CD4-positive, alpha-beta T cell treated with Interleukin-4 for 4 hours (primary cell): ENCODE results near the gene MTUS2.

Experiments used
- DNase-seq: peaks from one replicate; pipeline ENCODE4 v3.0.0-alpha.2; 2020

The MTUS2 gene

DNA sequence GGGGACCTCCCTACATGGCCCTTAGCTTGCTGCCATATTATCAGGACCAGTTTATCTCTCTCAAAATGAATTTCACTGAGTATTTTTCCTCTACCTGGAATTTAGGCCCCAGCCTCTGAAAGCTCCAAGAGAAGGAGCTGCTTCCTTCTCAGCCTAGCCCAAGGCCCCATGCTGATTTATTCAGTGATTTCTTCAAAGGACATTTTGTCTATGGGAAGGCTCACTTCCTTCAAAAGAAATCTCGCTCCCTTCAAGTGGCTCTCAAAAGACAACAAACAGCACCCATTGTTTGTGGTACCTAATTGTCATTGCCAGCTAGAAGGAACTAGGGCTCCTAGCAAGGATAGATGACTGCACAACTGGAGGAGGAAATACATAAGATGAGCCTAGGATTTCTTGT is 602.9 kb downstream of the MTUS2 start:
- no peak for DNase-seq

DNA sequence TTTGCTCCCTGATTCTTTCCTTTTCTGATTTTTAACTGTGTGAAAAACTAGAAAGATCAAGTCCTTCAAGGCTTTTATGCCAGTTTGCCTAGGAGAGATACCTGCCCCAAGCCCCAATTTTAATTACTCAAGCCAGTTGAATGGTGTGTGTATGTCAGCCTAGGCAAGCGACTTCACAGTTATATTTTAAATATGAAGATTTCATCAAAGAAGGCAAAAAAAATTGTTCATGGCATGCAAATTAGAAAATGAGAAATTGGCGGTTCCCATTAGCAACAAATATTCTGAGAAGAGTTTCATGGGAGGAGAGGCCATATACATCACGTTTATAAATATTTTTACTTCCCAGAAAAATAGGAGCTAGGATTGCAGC is 607.8 kb downstream of the MTUS2 start:
- no peak for DNase-seq

DNA sequence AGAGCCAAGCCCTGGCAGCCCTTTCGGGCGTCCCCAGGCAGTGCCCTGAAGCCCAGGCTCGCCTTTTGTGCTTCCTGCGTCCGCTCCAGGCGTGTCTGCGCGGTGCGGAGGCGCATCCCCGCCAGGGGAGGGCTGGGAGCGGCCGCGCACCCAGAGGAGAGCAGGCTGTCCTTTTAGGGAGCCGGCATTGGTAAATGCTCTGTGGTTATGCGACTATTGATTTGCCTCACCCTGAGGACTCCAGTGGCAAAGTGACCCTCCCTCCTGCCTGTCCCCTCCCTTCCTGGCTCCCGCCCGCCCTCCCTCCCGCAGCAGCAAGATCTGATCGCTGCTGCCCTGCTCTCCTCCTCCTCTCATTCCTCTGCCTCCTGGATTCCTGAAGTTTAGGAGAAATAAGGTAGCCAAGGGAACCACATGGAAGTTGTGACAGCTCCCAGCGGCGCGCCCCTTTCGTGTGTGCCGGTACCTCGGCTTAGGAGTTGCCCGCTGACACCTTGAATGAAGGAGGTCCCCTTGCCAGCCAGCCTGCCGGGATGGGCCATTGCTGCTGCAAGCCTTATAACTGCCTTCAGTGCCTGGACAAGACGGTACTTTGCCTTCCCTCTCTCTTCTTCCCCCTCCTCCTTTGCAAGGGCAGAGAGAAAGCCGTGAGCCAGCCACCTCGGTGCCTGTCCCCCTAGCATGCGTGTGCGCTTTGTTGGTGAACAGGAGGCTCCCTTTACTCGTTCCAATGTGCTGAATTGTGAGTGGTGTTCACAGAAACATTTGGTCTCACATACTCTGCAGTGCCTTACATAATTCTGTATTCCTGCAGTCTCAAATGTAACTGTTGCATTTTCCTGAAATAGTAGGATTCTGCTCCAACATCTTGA is 608.4 kb downstream of the MTUS2 start:
- no peak for DNase-seq

DNA sequence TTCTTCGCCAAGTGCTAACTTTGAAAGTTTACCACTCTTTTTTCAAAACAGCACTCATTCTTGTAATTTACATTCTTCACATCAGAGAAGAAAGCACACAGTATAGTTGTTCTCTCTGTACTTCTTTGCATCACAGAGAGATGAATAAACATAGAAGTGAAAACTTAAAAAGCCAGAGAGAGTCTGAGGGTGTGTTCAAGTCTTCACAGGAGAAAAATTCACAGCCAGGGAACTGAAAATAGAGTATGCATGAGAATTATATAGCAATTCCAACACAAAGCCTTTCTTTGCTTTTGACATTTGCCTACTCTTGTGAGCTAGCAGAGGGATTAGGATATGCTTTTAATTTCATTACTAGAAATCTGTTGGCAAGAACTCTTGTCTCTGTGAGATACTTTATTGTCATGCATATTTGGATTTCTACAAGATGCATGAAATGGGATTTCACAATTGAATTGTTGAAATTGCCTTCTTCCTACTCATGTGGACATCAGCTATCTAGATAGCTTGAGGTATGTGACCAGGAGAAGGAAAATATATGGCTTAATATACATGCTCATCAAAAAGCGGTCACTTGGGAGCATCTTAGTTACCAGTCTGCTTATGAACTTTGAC is 609.3 kb downstream of the MTUS2 start:
- no peak for DNase-seq

DNA sequence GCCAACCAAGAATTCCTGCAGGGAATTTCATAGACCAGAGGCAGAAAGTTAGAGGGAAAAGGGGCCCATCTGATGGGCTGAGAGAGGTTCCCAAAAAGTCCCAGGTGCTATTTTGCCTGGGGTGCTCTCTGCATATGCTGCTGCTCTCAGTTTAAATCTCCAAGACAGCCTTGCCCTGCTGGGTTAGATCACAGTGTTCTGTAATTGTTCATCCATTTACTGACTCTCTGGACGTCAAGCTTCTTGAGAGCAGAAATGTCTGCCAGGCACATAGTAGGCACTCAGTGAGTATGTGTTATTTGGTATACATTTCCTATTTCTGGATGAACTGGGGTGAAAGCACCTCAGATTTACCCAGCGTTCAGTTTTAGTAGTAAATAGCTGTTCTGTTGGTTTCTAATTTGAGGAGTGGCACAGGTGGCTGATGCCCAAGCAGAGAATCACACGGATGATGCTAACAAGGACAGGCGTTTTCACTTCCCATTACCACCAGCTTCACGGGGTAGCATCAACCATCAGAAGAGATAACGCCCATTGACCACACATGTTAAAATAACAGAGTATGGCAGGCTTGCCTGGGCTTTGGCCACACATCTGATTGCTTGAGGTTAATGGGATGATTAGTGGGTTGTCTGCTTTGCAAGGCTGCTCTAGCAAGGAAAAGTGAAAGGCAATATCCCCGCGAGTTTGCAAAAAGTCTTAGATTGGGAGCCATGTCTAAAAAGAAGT is 614.2 kb downstream of the MTUS2 start:
- no peak for DNase-seq

DNA sequence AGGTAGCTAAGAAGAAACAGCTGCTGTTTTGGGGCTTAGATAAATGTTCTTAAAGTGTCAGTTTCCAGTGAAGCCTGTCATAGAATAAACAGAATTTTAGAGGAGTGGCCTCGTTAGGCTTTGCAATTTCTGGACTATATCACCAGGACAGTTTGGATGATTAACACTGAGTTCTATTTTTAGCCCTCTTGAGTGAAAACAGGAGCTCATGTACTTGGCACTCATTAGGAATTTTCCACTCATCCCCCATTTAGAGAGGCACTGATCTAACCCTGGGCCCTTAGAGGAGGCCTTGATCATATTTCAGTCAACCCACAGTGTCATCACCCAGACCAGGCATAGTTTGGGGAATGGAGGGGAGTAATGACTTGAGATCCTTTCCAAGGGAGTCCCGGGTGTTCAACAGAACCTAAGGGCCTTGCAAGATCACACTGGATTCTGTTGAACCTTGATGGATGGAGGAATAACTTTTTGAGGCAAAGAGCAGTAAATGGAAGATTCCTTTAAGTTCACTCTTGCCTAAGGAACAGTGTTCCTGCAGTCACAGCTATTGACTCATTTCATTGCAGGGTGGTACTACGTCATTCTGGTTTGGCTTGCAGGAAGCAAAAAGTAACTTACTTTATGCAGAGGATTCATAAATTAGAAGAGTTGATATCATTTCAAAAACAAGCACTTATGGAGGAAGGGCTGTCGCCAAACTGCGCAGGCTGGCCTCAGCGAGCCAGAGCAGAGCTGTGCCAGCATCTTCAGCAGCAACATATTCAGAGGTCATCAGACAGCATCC is 615.2 kb downstream of the MTUS2 start:
- no peak for DNase-seq

DNA sequence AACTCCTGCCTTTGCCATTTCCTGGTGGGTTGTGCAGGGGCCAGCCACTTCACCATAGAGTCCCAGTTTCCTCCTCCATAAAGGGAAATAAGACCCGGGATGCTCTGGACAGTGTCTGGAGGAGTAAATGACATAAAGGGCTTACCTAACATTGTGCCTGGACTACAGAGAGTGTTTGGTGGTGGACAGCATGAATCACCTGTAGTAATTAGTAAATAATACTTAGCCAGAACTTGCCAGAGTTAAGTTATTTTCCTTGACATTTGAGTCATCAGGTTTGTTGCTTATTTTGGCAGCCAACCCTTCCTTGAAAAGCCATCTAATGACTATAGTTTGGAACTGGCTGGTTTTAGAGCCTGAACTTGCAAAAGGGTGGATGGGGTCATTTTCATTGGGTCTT is 616.2 kb downstream of the MTUS2 start:
- DNase-seq = no peak

DNA sequence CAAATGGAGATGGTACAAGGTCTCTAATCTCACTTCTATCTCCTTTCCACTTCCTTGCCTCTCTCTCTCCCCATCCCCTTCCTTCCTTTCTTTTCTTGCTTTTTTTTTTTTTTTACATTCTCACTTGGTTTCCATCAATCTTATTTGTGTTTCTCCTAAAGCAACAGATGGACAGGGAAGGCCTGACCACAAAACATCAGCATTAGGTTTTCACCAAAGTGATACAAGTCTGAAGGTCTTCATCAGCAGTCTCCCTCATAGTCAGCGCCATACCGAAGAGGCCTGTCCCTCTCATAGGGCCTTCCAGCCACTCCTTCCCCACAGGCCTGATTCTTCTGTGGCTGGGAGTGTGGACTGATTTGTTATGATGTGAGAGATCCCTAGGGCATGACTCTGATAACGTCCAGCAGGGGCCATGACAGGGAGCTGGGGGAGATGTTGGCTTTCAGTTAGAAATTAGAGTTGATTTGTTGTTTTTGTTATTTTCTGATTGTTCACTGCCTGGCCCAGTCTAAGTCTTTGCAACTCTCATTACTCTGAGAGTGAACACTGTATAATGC is 616.7 kb downstream of the MTUS2 start:
- DNase-seq = no peak

DNA sequence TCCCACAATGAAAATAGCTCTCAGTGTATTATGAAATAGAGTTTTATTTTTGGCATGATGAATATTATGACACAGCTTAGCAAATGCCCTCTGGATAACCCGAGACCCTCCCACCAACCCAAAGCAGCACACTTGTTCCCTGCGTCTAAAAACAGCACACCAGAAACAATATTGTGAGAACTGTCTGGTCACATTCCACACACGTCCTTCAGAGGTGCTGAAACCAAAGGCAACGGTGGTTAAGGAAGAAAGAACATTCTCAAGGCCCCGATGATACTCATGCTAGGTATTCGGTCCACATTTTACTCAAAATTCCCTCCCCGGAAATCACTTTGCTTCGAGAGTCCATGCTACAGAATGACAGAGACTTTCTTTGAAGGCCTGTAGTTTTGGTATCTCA is 618.6 kb downstream of the MTUS2 start:
- no peak for DNase-seq

DNA sequence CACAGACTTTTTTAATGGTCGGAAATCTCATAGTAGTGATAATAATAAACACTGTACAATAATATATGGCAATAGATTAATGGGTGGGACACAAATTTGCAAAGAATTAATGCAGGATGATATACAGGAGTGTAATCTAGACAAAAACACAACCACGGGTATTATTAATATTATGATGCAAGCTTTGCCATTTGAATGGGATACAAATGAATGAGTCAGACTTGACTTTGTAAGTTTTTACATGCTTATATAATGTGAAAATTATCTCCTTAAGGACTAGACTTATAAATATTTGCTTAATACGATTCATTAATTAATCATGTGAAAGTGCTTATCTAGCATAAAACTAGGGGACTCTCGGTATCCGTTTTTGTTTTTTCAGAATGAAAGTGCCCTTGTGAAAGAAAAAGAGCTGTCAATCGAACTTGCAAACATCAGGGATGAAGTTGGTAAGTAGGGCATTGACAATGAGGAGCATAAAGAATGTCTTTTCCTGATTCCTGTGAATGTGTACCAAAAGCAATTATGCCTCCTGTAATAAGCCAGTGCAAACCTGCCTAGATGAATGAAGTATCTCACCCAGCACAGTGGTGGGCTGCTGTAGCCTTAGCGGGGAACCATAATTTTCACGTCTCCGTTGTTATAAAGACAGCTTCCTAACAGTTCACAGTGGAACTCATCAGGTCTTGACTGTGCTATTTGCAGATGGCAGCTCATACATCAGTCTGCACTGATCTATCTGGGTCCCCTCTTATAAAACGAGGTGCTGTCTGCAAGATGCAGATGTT is 619.7 kb downstream of the MTUS2 start:
- no peak for DNase-seq

DNA sequence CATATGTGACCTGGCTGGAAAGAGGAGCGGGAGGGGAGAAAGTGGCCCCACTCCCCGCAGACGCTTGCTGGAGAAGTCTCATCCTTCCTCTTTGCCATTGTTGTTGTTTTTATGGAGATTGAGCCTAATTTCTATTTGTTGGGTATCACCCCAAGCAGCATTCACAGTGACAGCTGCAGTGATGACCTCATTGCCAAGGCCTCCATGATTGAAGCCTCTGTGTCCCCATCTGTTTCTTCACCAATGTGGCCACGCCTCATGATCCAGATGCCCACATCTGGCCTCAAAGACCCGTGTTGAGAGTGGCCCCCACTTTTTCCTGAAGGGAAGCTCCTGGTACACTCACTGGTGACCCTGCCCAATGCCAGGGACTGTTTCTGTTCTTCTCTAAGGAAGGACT is 621.2 kb downstream of the MTUS2 start:
- no peak for DNase-seq

DNA sequence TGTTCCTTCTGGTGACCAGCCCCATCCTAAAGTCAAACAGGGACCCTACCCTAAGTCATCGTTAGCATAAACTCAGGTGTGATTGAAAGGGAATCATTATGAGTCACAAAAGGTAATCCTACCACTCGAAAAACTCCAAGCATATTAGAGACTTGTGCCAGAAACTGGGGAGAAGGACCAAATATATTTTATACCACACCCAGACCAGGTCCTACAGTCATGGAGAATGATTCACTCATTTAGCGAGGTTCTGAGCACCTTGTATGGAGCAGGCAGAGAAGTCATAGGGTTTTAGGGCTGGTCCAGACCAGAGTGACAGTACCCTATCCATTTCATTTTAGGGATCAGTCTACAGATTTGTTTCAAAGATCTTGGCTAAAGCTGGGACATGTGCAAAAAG is 625.9 kb downstream of the MTUS2 start:
- no peak for DNase-seq

DNA sequence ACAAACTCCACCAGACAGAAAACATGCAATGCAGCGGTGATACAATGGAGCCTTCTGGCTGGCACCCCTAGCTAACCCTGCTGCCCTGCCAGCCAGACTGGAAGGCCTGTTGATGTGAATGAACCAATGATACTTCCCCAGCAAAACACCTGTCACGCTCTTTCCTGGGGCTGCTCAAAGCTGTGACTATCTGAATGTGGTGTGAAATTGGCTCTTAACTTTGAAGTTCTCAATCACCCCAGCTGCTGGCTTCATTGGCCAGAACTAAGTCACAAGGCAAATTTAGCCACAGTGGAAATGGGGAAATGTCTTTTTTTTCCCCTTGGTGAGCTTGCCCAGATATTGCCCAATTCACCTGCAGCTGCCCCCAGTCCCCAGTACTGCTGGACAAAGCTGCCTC is 628.0 kb downstream of the MTUS2 start:
- DNase-seq = no peak

DNA sequence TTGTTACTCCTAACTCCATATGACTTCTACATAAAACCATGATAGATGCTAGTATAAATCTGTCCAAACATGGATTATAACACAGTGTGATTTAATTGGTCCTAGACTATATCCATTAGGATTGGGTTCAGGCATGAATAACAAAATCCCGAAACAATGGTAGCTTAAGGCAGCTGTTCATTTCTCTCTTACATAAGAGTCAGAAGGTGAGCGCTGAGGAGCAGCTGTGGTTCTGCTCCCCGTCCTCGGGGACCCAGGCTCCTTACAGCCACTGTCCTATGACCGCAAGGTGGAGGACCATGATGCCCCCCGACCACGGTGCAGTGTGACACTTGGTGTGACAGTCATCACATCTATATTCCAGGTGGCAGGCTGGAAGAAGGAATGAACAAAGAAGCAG is 629.6 kb downstream of the MTUS2 start:
- no peak for DNase-seq

DNA sequence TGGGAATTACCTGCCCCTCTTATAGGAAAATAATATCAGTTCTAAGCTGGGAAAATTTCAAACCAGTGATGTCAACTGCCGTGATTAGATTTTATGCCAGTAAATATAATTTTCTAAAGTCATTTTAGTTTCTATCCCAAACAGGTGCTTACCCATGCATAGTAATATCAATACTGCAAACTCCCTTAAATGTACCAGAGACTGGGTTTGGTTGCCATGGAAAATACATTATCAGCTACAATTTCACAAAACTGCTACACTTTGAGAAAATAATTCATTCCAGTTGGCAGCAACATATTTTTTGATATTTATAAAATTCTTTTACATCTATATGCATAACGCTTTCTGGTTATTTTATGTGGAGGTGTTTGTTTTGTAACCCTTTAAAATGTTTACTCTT is 631.8 kb downstream of the MTUS2 start:
- no peak for DNase-seq

DNA sequence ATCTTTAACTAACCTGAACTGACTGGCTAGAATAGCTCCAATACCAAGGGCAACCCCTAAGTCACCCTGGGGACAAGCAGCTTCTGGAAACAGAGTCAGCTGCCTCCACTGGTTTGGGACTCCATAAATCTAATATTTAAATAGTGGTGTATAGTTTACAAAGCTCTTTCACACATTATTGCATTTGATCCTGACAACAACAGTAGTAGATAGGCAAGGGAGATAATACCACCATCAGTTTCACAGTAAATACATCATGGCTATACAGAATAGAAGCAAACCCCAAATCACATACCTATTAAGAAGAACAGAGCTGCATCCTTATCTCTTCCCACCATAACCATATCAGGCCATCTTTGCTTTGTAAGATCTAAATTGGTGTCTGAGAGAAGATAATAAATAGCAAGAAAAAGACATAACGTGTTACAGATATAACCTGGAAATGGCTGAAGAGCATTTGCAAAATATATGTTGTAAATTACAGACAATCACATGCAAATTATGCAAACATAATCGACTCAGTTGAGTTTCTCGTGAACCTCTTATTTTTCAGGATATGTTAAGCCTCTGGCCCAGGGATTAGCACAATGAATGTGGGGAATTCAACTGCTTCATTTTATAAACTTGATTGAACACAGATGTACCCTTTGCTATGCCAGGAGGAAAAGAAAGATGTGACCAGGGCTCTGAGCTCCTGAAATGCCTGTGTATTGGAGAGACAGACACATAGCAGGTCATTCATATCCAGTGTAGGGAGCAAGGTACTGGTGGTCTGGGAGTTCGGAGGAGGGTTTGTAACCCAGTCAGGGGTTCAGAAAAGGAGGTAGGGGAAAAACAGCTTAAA is 632.9 kb downstream of the MTUS2 start:
- DNase-seq = no peak

DNA sequence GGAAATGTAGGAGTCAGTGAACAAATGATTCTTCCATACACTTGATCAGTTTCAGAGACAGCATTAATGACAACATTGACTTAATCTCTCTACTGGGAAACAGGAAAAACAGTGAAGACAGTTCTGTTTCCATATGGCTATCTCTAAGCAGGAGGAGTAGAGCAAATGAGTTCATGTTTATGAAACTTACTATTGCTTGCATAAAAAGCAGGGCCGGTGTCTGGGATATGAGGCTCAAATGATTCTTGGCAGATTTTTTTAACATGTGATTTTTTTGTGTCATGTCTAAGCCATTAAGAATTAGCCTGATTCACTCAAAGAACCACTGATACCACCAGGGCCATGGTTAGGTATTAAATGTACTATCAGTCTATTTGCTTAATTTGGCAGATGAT is 633.5 kb downstream of the MTUS2 start:
- no peak for DNase-seq

DNA sequence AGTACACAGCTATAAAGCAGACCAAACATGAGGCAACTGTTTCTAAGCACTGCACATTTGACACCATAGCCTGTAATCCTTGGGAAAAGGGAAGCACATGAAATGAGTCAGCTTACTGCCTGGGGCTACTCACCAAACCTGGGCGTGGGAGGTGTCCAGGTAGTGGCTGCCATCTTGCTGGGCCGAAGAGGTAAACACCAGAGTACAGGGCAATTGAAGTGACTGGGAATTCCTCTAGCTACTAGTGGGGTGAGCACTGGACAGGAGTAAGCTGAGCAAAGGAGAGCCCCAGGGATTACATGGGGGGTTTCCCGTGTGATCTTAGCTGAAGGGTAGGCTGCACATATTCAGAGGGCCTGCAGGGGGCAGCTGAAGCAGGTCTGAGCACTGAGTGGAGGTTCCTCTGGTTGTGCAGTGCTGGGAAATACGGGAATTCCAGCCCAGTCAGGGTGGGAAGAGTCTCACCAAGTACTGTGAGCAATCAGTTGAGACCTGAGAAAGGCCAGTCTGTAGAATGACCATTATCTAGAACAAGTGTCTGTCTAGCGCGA is 634.9 kb downstream of the MTUS2 start:
- DNase-seq = no peak

DNA sequence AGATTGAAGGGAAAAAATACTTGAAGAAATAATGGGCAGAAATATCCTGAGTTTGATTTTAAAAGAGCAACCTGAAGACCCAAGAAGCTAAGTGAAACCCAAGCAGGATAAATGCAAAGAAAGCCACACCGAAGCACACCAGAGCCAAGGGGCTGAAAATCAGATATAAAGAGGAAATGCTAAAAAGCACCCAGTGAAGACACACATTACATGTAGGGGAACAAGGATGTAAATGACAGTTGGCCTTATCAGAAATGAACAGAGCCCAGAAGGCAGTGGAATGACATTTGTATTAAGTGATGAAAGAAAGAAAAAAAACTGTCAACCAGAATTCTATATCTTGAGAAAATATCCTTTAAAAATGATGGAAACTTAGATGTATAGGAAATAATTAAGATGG is 636.3 kb downstream of the MTUS2 start:
- no peak for DNase-seq

DNA sequence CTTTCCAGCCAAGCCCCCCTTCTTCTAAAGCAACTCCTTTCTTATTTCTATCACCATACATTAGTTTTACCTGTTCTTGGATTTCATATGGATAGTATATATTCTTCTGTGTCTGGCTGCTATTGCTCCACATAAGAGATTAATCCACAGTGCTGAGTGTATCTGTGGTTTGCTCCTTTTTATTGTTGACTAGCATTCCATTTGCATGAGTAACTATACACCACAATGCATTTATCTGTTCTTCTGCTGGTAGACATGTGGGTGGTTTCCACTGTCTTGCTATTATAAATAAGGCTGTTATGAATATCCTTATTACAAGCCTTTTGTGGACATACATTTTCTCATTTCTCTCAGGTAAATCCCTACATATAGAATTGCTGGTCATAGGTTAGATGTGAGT is 637.2 kb downstream of the MTUS2 start:
- DNase-seq = no peak

DNA sequence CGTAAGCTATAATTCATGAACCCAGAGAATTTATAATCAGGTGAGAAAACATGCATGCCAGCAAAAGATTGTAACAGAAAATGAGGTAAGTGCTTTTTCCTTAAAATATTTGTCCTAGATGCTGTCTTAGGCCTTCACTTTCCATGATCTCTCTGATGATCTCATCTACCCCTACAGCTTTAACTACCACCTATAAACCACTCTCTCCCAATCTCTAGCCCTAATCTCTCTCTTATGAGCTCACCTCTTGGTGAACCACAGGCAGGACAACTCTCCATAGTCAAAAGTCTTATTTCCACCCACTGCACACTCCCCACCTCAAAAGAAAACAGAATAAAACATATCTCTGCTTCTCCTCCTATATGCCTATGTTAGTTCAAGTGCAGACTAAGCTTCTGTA is 638.3 kb downstream of the MTUS2 start:
- DNase-seq = no peak
